ENCODE data around the gene SLC28A3. TPM values are rescaled to one million over a fixed set of nuclear protein-coding genes. Genes with fewer than 3 reads are reported as not detected.

The SLC28A3 gene
- total and polyA plus RNA-seq, 10 of the 15 experiments (the other 5 are each of a cell fraction or from before 2014, with no cell fraction given) = 0.03 to 0.39 (median 0.07) TPM; not detected in 2

DNA sequence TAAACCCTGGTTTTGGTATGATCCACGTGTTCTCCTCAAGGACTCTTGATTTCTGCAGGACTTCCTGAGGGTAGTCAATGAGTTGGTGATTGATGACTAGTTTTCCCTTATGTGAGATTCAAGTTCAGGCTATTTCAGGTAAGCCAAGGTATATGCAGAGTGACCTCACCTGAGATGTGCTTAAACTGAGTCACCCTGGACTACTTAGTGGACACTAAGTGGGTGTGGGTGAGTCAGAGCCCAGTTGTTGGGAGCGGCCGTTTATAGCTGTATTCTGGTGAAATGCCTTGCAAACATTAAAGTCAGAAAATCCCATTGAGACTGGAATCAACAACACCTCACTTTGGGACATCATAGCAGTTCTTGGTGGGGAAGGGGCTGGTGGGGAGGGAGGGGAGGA lies 62.9 kb downstream of the SLC28A3 start (continued):
- TF ChIP-seq, protein P1, sequence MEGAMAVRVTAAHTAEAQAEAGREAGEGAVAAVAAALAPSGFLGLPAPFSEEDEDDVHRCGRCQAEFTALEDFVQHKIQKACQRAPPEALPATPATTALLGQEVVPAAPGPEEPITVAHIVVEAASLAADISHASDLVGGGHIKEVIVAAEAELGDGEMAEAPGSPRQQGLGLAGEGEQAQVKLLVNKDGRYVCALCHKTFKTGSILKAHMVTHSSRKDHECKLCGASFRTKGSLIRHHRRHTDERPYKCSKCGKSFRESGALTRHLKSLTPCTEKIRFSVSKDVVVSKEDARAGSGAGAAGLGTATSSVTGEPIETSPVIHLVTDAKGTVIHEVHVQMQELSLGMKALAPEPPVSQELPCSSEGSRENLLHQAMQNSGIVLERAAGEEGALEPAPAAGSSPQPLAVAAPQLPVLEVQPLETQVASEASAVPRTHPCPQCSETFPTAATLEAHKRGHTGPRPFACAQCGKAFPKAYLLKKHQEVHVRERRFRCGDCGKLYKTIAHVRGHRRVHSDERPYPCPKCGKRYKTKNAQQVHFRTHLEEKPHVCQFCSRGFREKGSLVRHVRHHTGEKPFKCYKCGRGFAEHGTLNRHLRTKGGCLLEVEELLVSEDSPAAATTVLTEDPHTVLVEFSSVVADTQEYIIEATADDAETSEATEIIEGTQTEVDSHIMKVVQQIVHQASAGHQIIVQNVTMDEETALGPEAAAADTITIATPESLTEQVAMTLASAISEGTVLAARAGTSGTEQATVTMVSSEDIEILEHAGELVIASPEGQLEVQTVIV (IDR thresholded peaks at IDR 0.05; ENCODE audit: borderline replicate concordance, partially characterized antibody) = no peak
- no peak for TF ChIP-seq POLR2A (IDR thresholded peaks at IDR 0.05; ENCODE audit: low read depth, low read length)
- TF ChIP-seq, protein P2, sequence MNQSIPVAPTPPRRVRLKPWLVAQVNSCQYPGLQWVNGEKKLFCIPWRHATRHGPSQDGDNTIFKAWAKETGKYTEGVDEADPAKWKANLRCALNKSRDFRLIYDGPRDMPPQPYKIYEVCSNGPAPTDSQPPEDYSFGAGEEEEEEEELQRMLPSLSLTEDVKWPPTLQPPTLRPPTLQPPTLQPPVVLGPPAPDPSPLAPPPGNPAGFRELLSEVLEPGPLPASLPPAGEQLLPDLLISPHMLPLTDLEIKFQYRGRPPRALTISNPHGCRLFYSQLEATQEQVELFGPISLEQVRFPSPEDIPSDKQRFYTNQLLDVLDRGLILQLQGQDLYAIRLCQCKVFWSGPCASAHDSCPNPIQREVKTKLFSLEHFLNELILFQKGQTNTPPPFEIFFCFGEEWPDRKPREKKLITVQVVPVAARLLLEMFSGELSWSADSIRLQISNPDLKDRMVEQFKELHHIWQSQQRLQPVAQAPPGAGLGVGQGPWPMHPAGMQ (IDR thresholded peaks at IDR 0.05; ENCODE audit: borderline replicate concordance) = no peak

DNA sequence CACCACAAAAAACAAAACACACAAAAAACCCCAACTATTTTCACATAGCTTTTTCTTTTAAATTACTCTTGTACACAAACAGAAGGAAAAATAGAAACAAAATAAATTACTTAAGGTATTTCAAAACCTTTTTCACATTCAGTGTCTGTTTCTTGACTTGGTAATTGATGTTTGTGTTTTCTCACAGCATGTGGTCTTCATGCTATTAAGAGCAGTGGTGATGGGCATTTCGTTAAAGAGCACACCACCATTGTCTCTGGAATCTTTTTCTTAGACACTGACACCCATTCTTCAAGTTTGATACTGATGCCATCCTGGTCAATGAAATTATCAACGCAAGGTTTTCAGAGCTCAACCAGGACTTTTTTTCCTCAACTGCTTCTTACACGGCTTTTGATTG lies 63.8 kb downstream of the SLC28A3 start:
- FAIRE-seq = no peak
- TF ChIP-seq ESRRA (IDR thresholded peaks at IDR 0.05; ENCODE audit: low read length) (no peak), SMC3 (IDR thresholded peaks at IDR 0.05; ENCODE audit: borderline replicate concordance, low read length) (no peak), MYB (IDR thresholded peaks at IDR 0.05; ENCODE audit: borderline replicate concordance, low read depth, low read length) (no peak), SREBF1 (IDR thresholded peaks at IDR 0.05; ENCODE audit: low read length) (no peak), PAX8 (IDR thresholded peaks at IDR 0.05) (no peak), SIN3A (IDR thresholded peaks at IDR 0.05; ENCODE audit: low read depth, low read length) (no peak), SP1 (IDR thresholded peaks at IDR 0.05; ENCODE audit: low read depth, low read length) (no peak), TARDBP (IDR thresholded peaks at IDR 0.05; ENCODE audit: borderline replicate concordance) (no peak), LARP7 (IDR thresholded peaks at IDR 0.05) (no peak), RCOR1 (conservative IDR thresholded peaks at IDR 0.05; ENCODE audit: low read depth, low read length) (no peak)
- TF ChIP-seq, protein P3, sequence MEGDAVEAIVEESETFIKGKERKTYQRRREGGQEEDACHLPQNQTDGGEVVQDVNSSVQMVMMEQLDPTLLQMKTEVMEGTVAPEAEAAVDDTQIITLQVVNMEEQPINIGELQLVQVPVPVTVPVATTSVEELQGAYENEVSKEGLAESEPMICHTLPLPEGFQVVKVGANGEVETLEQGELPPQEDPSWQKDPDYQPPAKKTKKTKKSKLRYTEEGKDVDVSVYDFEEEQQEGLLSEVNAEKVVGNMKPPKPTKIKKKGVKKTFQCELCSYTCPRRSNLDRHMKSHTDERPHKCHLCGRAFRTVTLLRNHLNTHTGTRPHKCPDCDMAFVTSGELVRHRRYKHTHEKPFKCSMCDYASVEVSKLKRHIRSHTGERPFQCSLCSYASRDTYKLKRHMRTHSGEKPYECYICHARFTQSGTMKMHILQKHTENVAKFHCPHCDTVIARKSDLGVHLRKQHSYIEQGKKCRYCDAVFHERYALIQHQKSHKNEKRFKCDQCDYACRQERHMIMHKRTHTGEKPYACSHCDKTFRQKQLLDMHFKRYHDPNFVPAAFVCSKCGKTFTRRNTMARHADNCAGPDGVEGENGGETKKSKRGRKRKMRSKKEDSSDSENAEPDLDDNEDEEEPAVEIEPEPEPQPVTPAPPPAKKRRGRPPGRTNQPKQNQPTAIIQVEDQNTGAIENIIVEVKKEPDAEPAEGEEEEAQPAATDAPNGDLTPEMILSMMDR (IDR thresholded peaks at IDR 0.05 in 2 of 3, conservative IDR thresholded peaks at IDR 0.05 in 1 of 3; ENCODE audit: control insufficient read depth in 2 of 3, extremely low read depth in 1 of 3, insufficient read depth in 1 of 3, low read depth in 3 of 3, low read length in 3 of 3) = no peak
- TF ChIP-seq, protein P4, sequence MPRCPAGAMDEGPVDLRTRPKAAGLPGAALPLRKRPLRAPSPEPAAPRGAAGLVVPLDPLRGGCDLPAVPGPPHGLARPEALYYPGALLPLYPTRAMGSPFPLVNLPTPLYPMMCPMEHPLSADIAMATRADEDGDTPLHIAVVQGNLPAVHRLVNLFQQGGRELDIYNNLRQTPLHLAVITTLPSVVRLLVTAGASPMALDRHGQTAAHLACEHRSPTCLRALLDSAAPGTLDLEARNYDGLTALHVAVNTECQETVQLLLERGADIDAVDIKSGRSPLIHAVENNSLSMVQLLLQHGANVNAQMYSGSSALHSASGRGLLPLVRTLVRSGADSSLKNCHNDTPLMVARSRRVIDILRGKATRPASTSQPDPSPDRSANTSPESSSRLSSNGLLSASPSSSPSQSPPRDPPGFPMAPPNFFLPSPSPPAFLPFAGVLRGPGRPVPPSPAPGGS (IDR thresholded peaks at IDR 0.05; ENCODE audit: borderline replicate concordance, insufficient read depth, low read depth, low read length, poor library complexity, severe bottlenecking) = no peak

More for the DNA sequence above, 63.8 kb downstream of the SLC28A3 start:
- intact Hi-C loops (cut with micrococcal nuclease; ENCODE audit: unreplicated experiment) (no loop called here), in situ Hi-C loops (cut with MboI) (no loop called here)
- H3K4me2 ChIP-seq (ENCODE audit: control insufficient read depth, insufficient read depth) = no peak overlapping the region
- ChIA-PET CTCF (interaction anchor here (0.7 to 2.0 kb wide), 5 partner anchors 8 to 41 kb away, joined by 3 to 4 read pairs (median 4); no protein-coding TSS in a partner anchor), SMC1A (ENCODE audit: uncharacterized antibody, unreplicated experiment) (interaction anchor here (0.8 to 2.8 kb wide), 5 partner anchors 8 to 23 kb away, joined by 3 to 8 read pairs (median 4); no protein-coding TSS in a partner anchor), POLR2A (no interaction called here), RAD21 (ENCODE audit: unreplicated experiment) (no interaction called here)
- ATAC-seq (no peak), DNase-seq (ENCODE audit: low read depth, low spot score) (no peak)
- H3K36me3 ChIP-seq (ENCODE audit: control insufficient read depth in 2 of 2, insufficient read depth in 2 of 2, low read length in 1 of 2) = no peaks in the 10 kb centered on the region
- no peaks in the 10 kb centered on the region for H4K20me1 ChIP-seq (ENCODE audit: control insufficient read depth, insufficient read depth)
- no TSS peak for BruUV-seq (replicated peaks)
- H3K27me3 ChIP-seq (replicated peaks in 1 of 2; ENCODE audit: control insufficient read depth in 2 of 2, insufficient read depth in 2 of 2, low read length in 1 of 2) = no peaks in the 10 kb centered on the region
- no peaks in the 10 kb centered on the region for H3K9me3 ChIP-seq (replicated peaks; ENCODE audit: control insufficient read depth, insufficient read depth, low read length)
- H3K4me3 ChIP-seq = no peak overlapping the region
- H3K79me2 ChIP-seq (ENCODE audit: control insufficient read depth, insufficient read depth, low read length) = no peaks in the 10 kb centered on the region
- H2AFZ ChIP-seq (ENCODE audit: control insufficient read depth, low read depth, low read length) = no peak overlapping the region
- WGBS (ENCODE audit: insufficient coverage, insufficient replicate concordance, low lambda C conversion rate, missing lambda C conversion rate) = 60% methylated on average over 3 of the region's 3 CpGs
- no peak overlapping the region for H3K27ac ChIP-seq (ENCODE audit: control insufficient read depth, insufficient read depth)
- H3K4me1 ChIP-seq (ENCODE audit: control insufficient read depth, insufficient read depth, low read length) = no peaks in the 10 kb centered on the region
- H3K9ac ChIP-seq (ENCODE audit: control insufficient read depth, insufficient read depth, low read length) = no peak overlapping the region

Data from GM12878 (cell line).